Ammon's horn (tissue), 1 donor: Measurements from ENCODE around the gene GRM7.

Source experiments
- DNase-seq: peaks from one replicate; pipeline ENCODE4 v3.0.0-alpha.2; 2016; ENCODE audit warnings: low spot score

Gene GRM7

GRCh38 chr3:7241584-7242302 lies 380.8 kb downstream of the GRM7 start:
- DNase-seq = no peak

- DNase-seq = no peak
Measured at GRCh38 chr3:7242303-7242635, 381.4 kb downstream of the GRM7 start.

GRCh38 chr3:7249493-7250076 lies 388.7 kb downstream of the GRM7 start:
- DNase-seq = no peak

DNA sequence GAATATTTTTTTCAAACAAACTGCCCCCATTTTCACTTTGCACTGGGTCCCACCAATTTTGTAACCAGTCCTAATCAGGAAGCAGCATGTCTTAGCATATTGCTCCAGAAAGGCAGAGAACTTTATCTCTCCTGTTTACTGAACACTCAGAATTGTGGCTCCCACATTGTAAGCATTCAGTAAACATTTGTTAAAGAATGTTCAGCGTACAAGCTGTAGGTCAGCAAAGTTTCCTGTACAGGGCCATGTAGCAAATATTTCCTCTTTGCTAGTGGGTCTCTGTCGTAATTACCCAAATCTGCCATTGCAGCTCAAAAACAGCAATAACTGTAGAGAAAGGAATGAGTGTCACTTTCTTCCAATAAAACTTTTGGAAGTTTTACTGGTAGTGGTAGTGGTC lies 393.3 kb downstream of the GRM7 start:
- no peak for DNase-seq

- no peak for DNase-seq
Measured at GRCh38 chr3:7260975-7261374, 400.1 kb downstream of the GRM7 start.

DNA sequence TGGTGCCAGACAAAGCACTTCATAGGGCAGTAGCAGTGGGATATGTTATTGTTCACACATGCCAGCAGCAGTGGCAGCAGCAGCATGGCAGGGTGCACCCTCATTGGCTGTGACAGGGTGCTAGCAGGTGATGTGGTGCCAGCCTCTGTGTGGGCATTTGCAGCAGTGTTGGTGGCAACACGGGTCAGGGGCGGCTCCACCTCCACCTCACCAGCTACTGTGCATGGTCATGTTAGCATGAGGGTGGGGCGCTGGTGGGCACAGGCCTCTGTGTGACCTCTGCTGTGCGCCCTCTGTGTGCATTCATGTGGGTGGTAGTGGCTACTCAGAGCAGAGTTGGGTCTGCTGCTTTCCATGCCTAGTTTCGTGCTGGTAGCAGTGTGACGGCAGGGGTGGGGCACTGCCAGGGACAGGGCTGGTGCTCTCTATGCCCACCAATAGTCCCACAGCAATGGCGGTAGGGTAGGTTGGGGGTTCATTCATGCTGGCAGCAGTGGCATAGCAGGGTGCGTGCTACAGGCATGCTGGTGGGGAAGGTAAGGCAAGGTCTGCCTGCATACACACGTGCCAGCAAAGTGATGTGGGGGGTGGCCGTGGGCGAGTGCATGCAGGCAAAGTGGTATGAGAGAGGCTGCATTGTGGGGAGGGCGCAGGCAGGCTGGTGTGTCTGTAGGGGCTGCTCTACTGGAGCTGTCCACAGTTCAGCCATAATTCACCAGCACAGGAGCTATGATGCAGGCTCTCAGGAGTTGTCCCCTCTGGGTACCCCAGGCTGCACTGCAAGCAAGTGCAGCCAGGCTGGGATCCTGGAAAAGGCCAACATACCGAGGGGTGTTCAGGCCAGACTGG lies 402.7 kb downstream of the GRM7 start:
- DNase-seq = no peak

DNA sequence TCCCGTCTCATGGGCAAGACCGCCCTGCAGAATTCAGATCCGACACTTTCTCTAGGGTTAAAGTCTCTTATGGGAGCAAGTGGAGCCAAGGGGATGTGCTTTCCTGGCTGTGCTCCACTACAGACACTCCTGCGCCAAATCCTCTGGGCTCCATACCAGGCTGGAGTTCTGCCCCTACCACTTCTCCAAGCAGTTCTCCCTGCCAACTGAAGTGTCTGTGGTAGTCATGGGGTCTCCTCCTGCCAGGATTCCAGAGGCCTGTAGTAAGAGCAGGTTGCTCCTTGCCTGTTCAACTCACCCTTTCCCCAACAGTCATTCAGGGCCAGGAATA lies 403.2 kb downstream of the GRM7 start:
- DNase-seq = no peak

- DNase-seq = no peak
Measured at GRCh38 chr3:7265736-7266135, 404.8 kb downstream of the GRM7 start.

- DNase-seq = no peak
Measured at GRCh38 chr3:7266551-7266950, 405.6 kb downstream of the GRM7 start.

- DNase-seq = no peak
Measured at GRCh38 chr3:7270731-7271130, 409.8 kb downstream of the GRM7 start.

GRCh38 chr3:7271631-7272030 lies 410.7 kb downstream of the GRM7 start:
- DNase-seq = no peak

GRCh38 chr3:7272203-7272602 lies 411.3 kb downstream of the GRM7 start:
- no peak for DNase-seq

GRCh38 chr3:7275396-7275795 lies 414.5 kb downstream of the GRM7 start:
- DNase-seq = no peak

- DNase-seq = no peak
Measured at GRCh38 chr3:7280318-7280717, 419.4 kb downstream of the GRM7 start.

- no peak for DNase-seq
Measured at GRCh38 chr3:7282988-7283387, 422.1 kb downstream of the GRM7 start.

DNA sequence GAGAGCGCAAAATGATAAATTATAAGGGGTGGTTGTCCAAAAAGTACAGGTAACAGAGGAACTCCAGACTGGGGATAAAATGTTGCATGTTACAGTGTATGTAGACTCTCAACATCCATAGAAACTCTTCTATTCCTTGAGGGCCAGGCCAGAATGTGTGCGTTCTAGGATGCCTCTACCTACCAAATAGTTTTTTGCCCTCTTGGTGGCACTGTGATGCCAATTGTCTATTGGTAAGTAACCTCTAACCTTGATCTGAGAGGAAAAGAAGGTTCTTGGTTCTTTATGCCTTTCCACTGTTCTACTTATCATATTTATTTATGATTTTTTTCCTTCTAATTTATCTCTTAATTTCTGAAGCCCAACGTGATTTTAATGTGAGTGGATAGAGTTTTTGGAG lies 424.6 kb downstream of the GRM7 start:
- no peak for DNase-seq

DNA sequence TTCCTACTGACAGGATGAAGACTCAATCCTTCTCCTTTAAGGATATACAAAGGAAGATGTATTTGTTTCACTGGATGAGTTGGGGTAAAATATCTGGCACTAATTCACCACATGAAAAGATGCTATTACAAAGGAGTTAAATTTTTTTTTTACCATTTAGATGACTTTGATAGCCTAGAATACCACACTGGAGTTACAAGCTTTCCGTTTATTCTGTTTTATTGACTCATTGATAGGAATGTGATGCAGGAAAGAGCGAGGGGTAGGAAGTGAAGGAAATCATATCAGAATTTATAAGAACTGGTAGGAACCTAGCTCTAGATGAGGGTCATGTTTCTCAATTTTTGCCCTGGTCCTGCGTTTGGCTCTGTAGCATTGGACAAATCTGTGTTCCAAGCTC lies 427.2 kb downstream of the GRM7 start:
- no peak for DNase-seq

GRCh38 chr3:7289121-7289520 lies 428.2 kb downstream of the GRM7 start:
- DNase-seq = no peak

GRCh38 chr3:7290077-7290825 lies 429.3 kb downstream of the GRM7 start:
- DNase-seq = no peak

DNA sequence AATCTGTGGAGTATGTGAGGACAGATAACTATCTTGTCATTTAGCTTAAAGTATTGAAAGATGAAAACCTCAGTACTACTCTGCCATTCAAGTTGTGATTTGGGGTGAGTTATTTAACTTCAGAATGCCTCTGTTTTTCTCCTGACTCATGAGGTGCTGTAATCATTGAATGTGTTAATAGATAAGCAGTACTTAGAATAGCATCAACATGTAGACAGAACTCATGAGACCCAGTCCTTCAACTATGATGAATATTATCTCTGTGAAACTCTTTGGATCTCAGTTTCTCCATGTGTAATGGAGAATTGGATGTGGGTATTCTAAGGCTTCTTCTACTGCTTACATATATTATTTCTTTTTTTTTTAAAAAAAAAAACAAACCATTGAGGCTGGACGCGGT lies 431.4 kb downstream of the GRM7 start:
- no peak for DNase-seq

DNA sequence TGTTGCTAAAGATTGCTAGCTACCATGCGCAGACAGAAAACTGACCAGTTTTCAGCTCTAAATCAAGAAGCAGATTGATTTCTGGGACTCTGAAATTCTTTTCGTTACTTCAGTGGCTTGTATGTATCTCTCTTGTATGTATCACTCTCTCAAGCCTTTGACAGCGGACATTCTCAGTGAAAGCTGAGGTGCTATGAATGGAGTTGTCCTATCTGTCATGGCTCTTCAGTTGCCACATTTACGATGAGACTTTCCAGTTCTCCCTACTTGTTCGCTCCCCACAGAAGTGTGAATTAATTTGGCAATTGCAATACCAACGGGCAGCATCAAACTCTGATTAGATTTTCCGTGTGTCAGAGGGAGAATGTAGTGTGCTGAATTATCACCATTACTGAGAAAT lies 432.4 kb downstream of the GRM7 start:
- DNase-seq = no peak

DNA sequence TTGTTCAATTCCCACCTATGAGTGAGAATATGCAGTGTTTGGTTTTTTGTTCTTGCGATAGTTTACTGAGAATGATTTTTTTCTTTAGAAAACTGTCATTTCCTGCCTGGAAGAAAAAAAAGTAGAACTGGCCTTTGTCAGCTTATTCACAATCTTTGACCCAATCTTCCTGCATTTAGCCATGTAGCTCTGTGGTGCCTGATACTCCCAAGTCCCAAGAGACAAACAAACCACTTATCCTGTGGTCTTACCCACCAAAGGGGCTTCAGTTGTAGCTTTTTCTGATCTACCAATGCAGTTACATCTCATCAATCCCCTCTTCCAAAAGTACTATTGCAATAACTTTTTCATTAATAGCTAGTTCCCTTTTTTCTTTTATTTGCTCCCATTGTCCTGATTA lies 444.6 kb downstream of the GRM7 start:
- DNase-seq = no peak

- DNase-seq = no peak
Measured at GRCh38 chr3:7306901-7307300, 446.0 kb downstream of the GRM7 start.
